Stimulated activated CD4-positive, alpha-beta T cell treated with anti-CD3 and anti-CD28 coated beads, TNF-alpha, amount 100 ng/mL, for 4 hours (primary cell): Measurements from ENCODE around the gene PDE7B.
"Not testable (repeated sequence)": the region's sequence is repeated elsewhere in the genome, so short reads cannot be mapped to it uniquely, and the experiment has no call there.

Experiments used
- DNase-seq, 3 experiments: peaks; one replicate each; pipeline ENCODE4 v3.0.0-alpha.2; 2020; ENCODE audit warnings: low read depth in 3 of 3

Gene PDE7B

DNA sequence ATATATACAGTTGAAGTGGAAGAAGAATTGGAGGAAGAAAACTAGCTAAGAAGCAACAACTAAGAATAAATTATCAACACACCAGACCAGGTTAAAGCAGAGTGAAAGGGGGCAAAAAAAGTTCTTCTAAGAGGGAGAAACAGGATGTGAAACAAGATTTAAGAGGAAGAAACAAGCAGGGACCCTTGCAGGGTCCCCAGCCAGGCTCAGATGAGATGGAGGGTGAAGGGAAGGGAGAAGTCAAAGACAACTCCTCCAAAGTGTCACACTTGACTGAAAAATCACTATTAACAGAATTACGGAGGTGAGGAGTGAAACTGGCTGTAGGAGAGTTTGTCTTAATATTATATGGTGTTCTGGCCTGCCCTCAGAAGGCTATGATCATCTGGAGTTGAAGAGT is 333.2 kb downstream of the PDE7B start:
- no peak for DNase-seq

DNA sequence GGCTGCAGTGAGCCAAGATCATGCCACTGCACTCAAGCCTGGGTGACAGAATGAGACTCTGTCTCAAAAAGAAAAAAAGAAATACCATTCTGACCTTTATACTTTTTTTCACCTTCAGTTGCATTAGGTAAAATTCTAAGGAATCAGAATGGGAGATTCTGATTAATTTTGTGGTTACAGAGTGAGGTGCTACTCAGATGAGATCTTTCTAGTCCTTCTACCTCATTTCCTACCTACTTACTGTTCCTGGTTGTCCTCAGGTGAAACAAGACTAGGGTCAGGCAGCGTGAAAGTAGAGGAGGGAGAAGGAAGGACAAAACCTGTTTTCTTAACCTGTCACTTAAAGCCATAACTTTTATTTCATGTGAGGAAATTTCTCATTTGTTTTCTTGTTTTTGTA is 334.9 kb downstream of the PDE7B start:
- DNase-seq, result no peak

DNA sequence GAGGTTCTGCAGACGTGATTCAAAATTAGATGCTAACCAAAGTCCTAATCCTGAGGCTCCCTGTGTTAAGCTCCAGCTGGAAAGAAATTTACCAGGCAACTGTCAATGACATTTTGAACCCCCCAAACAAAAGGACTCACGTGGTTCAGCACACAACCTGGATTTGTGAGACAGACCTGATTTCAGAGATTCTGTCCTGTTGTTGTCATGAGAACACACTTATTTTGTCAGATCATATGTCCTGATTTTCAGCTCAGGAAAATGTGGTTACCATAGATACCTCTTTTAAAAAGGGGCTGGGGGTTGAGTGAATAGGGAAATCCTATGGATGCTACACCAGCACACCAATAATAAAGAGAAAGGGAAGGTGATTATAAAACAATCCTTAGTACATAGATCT is 337.0 kb downstream of the PDE7B start:
- no peak for DNase-seq

DNA sequence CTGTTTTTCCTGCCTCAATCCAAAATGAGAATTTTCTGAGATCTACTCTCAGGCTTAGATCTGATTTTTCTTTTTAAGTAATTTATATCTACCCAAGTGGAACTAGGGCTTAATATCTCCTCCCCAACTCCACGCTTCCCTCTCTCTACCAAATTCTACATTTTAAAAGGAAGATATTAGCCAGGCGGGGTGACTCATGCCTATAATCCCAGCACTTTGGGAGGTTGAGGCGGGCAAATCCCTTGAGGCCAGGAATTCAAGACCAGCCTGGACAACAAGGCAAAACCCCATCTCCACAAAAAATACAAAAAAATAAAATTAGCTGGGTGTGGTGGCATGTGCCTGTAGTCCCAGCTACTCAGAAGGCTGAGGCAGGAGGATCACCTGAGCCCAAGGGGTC is 337.6 kb downstream of the PDE7B start:
- DNase-seq, result no peak

DNA sequence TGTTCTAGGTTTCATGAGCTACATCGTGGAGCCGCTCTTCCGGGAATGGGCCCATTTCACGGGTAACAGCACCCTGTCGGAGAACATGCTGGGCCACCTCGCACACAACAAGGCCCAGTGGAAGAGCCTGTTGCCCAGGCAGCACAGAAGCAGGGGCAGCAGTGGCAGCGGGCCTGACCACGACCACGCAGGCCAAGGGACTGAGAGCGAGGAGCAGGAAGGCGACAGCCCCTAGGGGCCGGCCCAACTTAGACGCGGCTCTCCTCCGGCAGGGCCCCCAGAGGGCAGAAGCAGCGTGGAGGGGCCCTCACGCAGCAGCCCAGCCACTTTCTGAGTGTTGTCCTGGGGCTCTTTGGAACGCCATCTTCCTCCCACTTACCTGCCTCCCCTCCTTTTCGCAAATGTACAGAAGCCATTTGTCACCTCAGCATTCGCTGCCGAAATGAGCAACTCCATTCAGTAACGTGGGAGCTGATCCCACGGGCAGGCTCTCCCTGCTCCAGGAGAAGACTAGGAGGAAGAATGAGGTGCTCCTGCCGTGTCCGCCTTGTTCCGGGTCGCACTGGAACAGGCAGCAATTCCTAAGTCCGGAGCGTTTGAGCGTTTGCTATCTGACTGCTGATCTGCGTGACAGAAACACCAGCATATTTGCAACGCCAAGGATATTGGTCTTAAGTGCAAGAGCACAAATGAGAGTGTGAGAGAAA is 340.3 kb downstream of the PDE7B start:
- no peak for DNase-seq

DNA sequence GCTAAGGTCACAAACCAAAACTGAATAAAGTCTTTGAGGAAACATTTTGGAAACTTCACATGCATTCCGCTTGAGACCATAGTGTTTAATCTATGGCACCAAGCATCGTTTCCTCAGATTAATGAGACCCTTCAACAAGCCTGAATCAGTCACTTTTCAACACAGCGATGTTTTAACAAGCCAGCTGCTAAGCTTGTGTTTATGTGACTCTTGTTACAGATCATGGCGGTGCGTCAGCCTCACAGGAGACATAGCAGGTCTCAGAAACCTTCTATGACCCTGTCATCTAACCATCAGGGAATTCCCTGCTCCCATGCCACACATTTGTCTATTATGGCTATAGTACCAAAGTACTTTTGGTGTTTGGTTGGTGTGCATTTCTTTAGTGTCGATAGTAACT is 341.4 kb downstream of the PDE7B start:
- DNase-seq, result no peak

DNA sequence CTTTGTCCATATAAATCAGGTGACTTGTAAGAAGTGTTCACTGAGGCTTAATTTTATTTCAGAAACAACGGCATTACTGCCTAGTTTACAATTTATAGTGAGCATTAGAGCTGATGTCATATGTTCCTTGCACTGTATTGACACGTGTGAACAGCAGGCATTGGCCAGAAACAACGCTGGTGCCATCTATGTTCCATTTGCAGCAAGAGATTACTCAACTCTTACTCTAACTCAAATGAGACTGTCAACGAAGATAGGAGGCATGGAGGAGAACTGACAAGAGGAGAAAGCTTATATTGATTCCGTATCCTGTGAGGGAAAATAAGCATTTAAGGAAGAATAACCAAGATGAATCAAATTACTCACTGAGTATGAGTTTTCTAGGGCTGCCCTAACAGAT is 350.2 kb downstream of the PDE7B start:
- DNase-seq, result no peak

DNA sequence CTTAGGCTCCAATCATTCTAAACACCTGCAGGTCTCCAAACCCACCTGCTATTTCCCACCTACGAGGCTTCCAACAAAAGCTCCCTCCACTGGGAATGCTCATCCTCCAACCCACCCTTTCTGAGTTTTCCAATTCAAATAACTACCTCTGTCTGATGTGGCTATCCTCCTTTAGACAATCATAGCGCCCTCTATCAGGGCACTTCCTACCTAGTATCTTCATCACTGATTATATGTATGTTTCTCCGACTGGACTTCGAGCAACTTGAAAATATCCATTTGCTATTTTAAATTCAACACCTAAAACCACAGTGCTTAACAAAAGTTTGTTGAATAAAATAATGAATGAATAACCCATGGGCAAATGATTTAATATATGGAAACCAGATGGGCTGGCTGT is 357.3 kb downstream of the PDE7B start:
- no peak for DNase-seq

DNA sequence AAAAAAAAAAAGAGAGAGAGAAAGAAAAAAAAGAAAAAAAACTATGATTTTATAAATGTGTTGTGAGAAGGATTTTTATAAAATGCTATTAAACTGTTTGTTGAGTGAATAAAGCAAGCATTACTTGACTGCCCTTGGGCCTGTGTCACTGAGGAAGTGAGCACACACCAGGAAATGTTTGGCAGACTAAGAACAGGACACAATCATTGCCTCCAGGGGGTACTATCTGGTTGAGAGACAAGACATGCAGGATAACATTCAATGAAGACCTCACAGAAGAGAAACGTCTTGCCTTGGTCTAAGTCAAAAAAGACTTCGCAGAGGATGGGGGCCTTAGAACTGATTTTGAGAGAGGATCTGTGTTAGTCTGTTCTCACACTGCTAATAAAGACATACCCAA is 358.0 kb downstream of the PDE7B start:
- DNase-seq, result no peak

DNA sequence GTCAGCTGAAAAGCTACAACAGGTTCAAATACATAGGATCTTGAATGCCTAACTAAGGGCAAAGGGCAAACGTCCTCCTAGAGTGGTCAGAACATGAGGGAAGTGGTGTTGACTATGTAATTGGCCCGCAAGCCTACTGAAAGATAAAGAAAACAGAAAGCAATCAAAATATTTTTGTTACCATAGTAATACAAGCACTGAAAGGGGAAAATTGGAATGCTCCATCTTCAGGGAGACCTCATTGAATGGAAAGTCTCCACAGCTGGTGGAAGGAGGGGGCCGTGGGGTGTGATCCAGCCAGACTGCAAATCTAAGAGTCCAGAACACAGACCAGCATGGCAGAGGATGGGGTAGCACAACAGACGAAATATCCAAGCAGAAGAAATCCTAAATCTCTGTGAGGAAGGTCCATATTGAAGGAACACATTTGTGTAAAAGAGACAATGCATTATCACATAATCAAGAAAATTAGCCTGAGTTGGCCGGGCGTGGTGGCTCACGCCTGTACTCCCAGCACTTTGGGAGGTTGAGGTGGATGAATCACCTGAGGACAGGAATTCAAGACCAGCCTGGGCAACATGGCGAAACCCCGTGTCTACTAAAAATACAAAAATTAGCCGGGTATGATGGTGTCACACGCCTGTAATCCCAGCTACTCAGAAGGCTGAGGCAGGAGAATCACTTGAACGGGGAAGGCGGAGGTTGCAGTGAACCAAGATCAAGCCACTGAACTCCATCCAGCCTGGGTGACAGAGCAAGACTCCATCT is 359.1 kb downstream of the PDE7B start:
- DNase-seq, result no peak

DNA sequence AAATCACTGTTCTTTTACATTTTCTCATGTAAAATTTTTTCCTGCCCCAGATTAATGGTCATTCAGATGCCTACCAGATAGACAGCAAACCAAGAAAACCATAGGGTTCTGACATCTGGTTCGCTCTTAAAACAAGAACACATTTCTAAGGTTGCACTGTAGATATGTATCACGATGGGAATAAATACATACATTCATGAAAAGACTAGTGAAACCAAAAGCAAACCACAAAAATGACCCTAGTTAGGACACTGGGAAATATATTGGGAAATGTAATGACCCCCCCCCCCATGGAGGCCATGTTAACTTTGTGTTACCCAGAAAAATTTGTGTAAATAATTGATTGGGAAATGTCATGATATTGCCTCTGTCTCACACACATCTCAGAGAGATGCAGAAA is 361.1 kb downstream of the PDE7B start:
- DNase-seq, result no peak

DNA sequence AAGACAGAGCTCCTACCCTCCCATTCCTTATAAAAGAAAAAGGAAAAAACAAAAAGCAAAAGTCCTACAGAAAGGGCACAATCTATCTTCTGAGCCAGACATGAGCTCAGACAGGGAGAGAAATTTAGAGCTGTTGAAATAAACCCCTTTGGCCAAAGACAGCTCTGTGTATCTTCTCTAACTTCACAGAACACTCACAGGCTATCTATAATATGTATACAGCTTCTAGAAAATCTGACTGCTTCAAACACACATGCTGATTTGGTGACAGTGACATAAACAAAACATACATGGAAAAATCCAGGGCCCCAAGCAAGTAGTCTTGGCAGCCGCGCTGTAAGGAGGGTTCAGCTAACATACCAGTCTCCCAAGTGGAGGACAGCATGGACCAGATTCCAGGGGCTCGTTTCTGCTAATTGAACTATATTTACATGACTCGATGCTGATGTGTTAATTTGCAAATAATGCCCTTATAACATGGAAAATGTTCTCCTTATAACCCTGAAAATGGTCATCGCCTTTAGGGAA is 361.6 kb downstream of the PDE7B start:
- no peak for DNase-seq

DNA sequence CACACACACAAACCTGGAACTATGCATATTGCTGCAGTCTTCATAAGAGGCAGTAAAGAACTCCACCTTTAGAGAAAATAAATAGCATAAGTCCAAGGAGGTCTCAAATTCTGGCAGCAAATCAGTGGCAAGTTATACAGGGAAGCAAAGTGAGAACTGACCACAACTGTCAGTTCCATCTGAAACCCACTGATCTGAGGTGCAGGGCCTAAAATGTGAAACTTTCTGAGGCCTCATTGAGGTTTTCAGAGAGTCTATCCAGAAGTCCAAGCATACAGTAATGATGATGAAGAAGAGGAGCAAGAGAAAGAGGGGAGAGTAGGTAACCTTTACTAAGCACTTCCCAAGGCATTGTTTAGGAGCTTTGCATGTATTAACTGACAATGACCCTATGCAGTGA is 362.4 kb downstream of the PDE7B start:
- no peak for DNase-seq

DNA sequence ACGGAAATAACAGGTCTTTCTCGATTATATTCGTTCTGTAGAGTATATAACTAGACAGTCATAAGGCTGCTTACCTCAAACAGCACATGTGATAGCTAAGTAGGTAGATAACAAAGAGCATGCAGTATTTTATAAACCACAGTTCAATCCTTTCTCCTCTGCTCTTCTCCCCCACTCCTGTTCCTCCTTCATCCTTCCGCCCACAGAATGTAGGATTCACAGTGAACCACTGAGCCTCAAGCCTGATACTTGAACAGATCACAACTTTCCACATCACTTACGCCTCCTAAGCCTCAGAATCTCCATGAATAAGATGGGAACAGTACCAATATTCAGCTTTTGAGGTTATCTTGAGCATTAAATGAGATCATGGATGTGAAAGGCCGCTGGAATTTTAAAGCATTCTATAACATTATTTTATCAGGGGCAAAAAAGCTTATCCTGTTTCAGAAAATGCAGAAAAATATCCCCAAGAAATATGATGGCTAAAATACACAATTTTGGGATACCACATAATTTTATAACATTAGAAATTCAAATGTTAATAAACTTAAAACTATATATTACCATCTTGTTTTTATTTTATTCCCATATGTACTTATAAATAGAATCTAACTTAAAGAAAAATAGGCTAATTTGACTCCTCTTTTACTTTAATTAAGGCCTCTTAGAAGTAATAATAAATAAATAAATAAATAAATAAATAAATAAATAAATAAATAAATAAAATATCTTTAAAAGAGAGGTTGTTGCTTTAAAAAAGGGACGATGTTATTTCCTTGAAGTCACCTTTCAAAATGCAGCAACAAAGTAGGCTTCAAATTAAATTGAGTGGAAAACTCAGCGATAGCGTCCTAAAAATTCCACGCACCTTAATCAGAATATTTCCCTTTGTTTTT is 365.3 kb downstream of the PDE7B start:
- no peak for DNase-seq

DNA sequence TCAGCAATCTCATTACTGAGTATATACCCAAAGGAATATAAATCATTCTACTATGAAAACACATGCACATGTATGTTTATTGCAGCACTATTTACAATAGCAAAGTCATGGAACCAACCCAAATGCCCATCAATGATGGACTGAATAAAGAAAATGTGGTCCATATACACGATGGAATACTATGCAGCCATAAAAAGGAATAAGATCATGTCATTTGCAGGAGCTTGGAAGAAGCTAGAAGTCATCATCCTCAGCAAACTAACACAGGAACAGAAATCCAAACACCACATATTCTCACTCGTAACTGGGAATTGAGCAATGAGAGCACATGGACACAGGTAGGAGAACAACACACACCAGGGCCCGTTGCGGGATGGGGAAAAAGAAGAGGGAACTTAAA is 373.5 kb downstream of the PDE7B start:
- not testable (repeated sequence) for DNase-seq

DNA sequence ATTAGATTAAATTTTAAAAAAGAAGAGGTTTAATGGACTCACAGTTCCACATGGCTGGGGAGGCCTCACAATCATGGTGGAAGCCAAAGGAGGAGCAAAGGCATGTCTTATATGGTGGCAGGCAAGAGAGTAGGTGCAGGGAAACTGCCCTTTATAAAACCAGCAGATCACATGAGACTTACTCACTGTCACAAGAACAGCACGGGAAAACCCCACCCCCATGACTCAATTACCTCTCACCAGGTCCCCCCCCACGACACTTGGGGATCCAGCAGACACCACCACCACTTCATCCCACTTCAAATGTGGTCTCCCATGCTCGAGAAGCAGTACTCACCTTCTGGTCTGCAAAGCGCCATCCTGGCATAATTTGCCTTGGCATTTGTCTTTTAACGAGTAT is 374.0 kb downstream of the PDE7B start:
- DNase-seq, result peak in 1 of 3 experiments; percentile 7

DNA sequence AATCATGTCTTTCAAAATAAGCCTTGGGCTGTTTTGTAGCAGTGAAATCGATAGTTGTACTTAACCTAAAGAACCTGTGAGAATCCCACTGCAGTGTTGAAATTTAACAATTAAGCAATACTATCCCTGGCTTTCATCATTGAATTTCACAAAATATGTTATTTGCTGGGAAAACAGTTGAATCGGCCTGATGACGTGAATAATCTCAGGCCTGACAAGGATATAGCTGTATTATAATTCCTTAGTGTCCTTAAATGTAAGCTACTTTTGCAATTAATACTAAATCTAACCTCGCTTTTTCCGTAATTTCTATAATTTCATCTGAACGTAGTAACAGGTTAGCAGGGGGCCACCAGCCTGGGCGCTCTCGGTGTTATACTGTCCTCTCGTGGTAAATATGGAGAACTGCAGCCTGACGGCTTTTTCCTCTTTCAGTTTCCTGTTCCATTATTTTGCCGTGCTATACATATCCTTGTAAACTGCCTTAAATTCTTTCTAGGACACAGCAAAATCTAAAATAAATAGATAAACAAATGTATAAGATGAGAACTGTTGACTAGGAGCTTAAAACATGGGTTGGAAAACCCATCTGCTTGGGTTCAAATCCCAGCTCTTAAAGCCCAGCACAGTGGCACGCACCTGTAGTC is 374.6 kb downstream of the PDE7B start:
- DNase-seq, result peak; percentile 16 to 27 (median 22)

DNA sequence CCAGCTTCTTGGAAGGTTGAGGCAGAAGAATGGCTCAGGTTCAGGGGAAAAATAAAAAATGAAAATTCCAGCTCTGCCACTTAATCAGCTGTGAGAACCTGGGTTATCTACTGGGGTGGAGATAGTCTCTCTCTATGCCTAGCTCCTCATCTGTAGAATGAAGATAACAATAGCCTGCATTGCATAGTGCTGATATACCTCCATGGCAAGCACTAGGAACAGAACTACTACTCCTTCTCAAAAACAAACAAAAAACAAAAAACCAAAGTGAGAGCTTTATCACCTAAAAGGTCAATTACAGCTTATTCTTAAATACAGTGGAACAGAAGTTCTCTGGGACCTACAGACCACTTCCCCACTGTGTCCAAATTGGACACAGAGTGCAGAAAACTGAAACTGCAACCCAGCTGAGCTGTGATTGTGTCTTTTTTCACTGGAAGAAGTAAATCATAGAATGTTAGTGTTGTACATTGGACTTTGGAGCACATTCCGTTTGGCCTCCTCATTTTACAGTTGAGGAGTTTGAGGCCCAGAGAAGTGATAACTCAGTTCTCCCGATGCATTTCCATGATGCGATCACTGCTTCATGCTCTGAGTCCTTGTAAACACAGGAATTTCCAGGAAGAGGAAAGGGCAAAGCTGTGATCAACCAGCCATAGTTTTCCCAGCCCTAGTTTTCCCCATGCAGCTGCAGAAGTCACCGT is 375.3 kb downstream of the PDE7B start:
- no peak for DNase-seq

DNA sequence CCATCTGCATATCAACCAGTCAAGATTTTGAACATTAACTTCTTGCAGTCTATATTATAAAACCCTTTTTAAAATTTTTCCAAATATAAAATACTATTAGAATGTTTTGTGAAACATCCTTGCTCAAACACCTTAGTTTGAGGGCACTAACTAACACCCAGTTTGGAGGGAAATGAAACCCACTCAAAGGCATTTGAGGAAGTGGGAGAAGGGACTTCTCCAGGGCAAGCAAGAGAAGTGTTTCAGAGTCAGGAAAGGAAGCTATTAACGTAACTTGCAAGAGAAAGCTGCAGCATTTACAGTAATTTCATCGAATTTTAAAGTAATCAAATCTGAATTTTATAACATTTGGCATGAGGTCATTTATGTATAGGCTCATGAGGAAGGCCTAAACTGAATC is 377.3 kb downstream of the PDE7B start:
- no peak for DNase-seq

DNA sequence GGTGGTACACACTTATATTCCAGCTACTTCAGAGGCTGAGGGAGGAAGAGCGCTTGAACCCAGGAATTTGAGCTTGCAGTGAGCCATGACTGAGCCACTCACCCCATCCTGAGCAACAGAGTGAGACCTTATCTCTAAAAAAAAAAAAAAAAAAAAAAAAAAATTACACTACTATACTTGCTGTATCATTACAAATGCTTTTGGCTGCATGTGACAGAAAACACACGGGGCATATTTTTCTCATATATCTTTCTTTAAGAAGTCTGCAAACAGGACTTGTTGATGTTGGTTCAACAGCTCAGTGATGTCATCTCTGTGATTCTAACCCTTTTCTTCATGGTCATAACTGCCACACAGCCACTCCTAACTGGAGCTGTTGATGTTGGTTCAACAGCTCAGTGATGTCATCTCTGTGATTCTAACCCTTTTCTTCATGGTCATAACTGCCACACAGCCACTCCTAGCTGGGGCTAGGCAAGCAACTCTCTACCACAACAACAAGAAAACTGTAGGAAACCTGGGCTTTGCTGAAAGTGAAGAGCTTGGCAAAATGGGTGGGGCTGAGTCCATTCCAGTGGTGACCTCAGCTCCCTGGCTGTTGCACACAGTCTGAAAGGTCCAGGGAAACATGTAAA is 378.8 kb downstream of the PDE7B start:
- DNase-seq, result no peak

DNA sequence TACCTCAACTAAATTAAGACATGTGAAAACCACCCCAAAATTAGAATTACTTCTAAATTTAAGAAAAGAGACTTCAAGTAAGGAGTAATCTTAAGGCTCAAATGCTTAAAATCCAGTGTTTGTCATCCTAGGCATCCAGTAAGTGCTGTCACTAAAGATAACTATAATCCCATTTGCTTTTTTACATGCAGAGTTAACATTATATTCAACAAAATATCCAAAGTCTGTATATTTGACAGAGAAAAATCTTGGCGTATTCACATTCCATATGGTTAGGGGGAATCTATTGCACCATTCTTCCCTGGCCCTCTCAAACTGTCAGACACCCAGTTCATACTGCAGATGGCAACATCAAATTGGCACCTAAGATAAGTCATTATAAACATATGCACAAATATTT is 381.2 kb downstream of the PDE7B start:
- no peak for DNase-seq
